Measurements from ENCODE around the gene LGALS3BP.
"Not testable (repeated sequence)": the region's sequence is repeated elsewhere in the genome, so short reads cannot be mapped to it uniquely, and the experiment has no call there.

Gene LGALS3BP

GRCh38 chr17:78960928-78961327, 18.8 kb downstream of the LGALS3BP start:
- DNase-seq, result no peak

GRCh38 chr17:78959803-78960202, 19.9 kb downstream of the LGALS3BP start:
- DNase-seq, result no peak

- no peak for DNase-seq
Observed at GRCh38 chr17:78958641-78959127, 21.0 kb downstream of the LGALS3BP start.

GRCh38 chr17:78957128-78957527, 22.6 kb downstream of the LGALS3BP start:
- DNase-seq, result peak; percentile 32

- DNase-seq, result no peak
Observed at GRCh38 chr17:78956254-78956653, 23.5 kb downstream of the LGALS3BP start.

GRCh38 chr17:78954684-78955083, 25.0 kb downstream of the LGALS3BP start:
- no peak for DNase-seq

GRCh38 chr17:78953356-78954350, 26.1 kb downstream of the LGALS3BP start:
- DNase-seq, result no peak

- no peak for DNase-seq
Observed at GRCh38 chr17:78952706-78953105, 27.0 kb downstream of the LGALS3BP start.

- DNase-seq, result no peak
Observed at GRCh38 chr17:78951967-78952551, 27.7 kb downstream of the LGALS3BP start.

GRCh38 chr17:78950870-78951269, 28.9 kb downstream of the LGALS3BP start:
- DNase-seq, result no peak

- no peak for DNase-seq
Observed at GRCh38 chr17:78947235-78948149, 32.2 kb downstream of the LGALS3BP start.

GRCh38 chr17:78946631-78947030, 33.1 kb downstream of the LGALS3BP start:
- no peak for DNase-seq

- DNase-seq, result no peak
Observed at GRCh38 chr17:78946131-78946530, 33.6 kb downstream of the LGALS3BP start.

GRCh38 chr17:78945455-78945854, 34.3 kb downstream of the LGALS3BP start:
- not testable (repeated sequence) for DNase-seq

GRCh38 chr17:78944956-78945355, 34.8 kb downstream of the LGALS3BP start:
- DNase-seq, result no peak

GRCh38 chr17:78944026-78944425, 35.7 kb downstream of the LGALS3BP start:
- DNase-seq, result no peak

GRCh38 chr17:78940708-78941107, 39.0 kb downstream of the LGALS3BP start:
- DNase-seq, result no peak

GRCh38 chr17:78940258-78940657, 39.5 kb downstream of the LGALS3BP start:
- no peak for DNase-seq

- no peak for DNase-seq
Observed at GRCh38 chr17:78939615-78940014, 40.1 kb downstream of the LGALS3BP start.

- no peak for DNase-seq
Observed at GRCh38 chr17:78937561-78937960, 42.2 kb downstream of the LGALS3BP start.

- no peak for DNase-seq
Observed at GRCh38 chr17:78935419-78936323, 44.1 kb downstream of the LGALS3BP start.
